Hepatocyte (in vitro differentiated cells): Measurements from ENCODE around the gene TEAD1. TPM values are rescaled to one million over a fixed set of nuclear protein-coding genes. Genes with fewer than 3 reads are reported as not detected.

Experiments
- DNase-seq: peaks from one replicate; pipeline ENCODE4 v3.0.0-alpha.2; 2016; ENCODE audit warnings: low spot score
- H2AFZ ChIP-seq: fragments of 200-600 bp; sonication (generic); 2 replicates; pipeline ENCODE4 v1.6.0; 2016; ENCODE audit warnings: antibody characterized with exemption, mild to moderate bottlenecking
- H3K27ac ChIP-seq: fragments of 200-600 bp; sonication (generic); 2 replicates; pipeline ENCODE4 v1.5.1; 2016; ENCODE audit warnings: mild to moderate bottlenecking
- H3K27me3 ChIP-seq: fragments of 200-600 bp; sonication (generic); 2 replicates; pipeline ENCODE4 v1.6.1; 2016
- H3K36me3 ChIP-seq: fragments of 200-600 bp; sonication (generic); replicated peaks from 2 replicates; pipeline ENCODE4 v1.5.1; 2016; ENCODE audit warnings: low read depth; ENCODE audit not compliant: insufficient read depth
- H3K4me1 ChIP-seq: fragments of 200-600 bp; sonication (generic); 2 replicates; pipeline ENCODE4 v1.5.1; 2016; ENCODE audit warnings: mild to moderate bottlenecking, moderate library complexity; ENCODE audit not compliant: insufficient read depth
- H3K4me2 ChIP-seq: fragments of 200-600 bp; sonication (generic); 2 replicates; pipeline ENCODE4 v1.6.0; 2016
- H3K4me3 ChIP-seq: fragments of 200-600 bp; sonication (generic); 2 replicates; pipeline ENCODE4 v1.5.1; 2016; ENCODE audit warnings: mild to moderate bottlenecking
- H3K79me2 ChIP-seq: fragments of 200-600 bp; sonication (generic); 2 replicates; pipeline ENCODE4 v1.6.0; 2017; ENCODE audit warnings: mild to moderate bottlenecking
- H3K9me2 ChIP-seq: fragments of 200-600 bp; sonication (generic); replicated peaks from 2 replicates; pipeline ENCODE4 v1.6.0; 2017; ENCODE audit warnings: mild to moderate bottlenecking; ENCODE audit not compliant: insufficient read depth
- H3K9me3 ChIP-seq: fragments of 200-600 bp; sonication (generic); 2 replicates; pipeline ENCODE4 v1.5.1; 2016; ENCODE audit warnings: low read depth, mild to moderate bottlenecking
- H4K20me1 ChIP-seq: fragments of 200-600 bp; sonication (generic); 2 replicates; pipeline ENCODE4 v1.6.0; 2016; ENCODE audit warnings: mild to moderate bottlenecking; ENCODE audit not compliant: insufficient read depth, poor library complexity, severe bottlenecking
- CTCF ChIP-seq: fragments of 200-600 bp; sonication (generic); IDR thresholded peaks from 2 replicates; pipeline ENCODE4 v1.5.1; 2016; ENCODE audit warnings: antibody characterized with exemption, mild to moderate bottlenecking; ENCODE audit not compliant: poor library complexity
- EZH2 ChIP-seq: fragments of 200-600 bp; sonication (generic); IDR thresholded peaks from 2 replicates; pipeline ENCODE4 v1.6.1; 2016; ENCODE audit warnings: antibody characterized with exemption, mild to moderate bottlenecking, borderline replicate concordance
- EZH2phosphoT487 ChIP-seq: fragments of 200-600 bp; sonication (generic); IDR thresholded peaks from one replicate; pipeline ENCODE4 v1.6.1; 2018; ENCODE audit warnings: antibody characterized with exemption, mild to moderate bottlenecking, low read depth, moderate library complexity; ENCODE audit not compliant: unreplicated experiment, severe bottlenecking
- WGBS: methylation state at CpG from one replicate; pipeline ENCODE4 v1.1.6; 2016; ENCODE audit warnings: low lambda C conversion rate; ENCODE audit errors: missing lambda C conversion rate; 5-methylcytosine and 5-hydroxymethylcytosine counted together
- polyA plus RNA-seq: library from polyadenylated mRNA; unstranded; fragments of >200 nt; fragmentation: Nextera tagmentation; extraction: Ambion mirVana; gene quantifications from 2 replicates; pipeline ENCODE4 v1.2.1, GENCODE V29; 2016
- total RNA-seq: library from RNA; depleted of rRNA; stranded (reverse); fragments of >200 nt; gene quantifications from 2 replicates; pipeline ENCODE4 v1.2.3, GENCODE V29; 2014

Gene TEAD1
- total and polyA plus RNA-seq, 2 experiments from 2014 or later: 37.2 to 82.2 TPM

GRCh38 chr11:12640355-12640754 is 33.9 kb upstream of the TEAD1 start:
- TF ChIP-seq EZH2 (no peak), CTCF (no peak), EZH2phosphoT487 (no peak)
- no peaks in the 10 kb centered on the region for H3K27me3 ChIP-seq
- no peaks in the 10 kb centered on the region for H3K79me2 ChIP-seq
- DNase-seq: no peak
- H3K36me3 ChIP-seq: no peaks in the 10 kb centered on the region
- no peak overlapping the region for H2AFZ ChIP-seq
- H3K9me3 ChIP-seq: no peaks in the 10 kb centered on the region
- H3K27ac ChIP-seq: no peak overlapping the region
- no peaks in the 10 kb centered on the region for H3K4me1 ChIP-seq
- H4K20me1 ChIP-seq: no peaks in the 10 kb centered on the region
- 35% methylated on average over 1 of the region's 1 CpG for WGBS
- no peaks in the 10 kb centered on the region for H3K9me2 ChIP-seq
- no peak overlapping the region for H3K4me3 ChIP-seq
- no peak overlapping the region for H3K4me2 ChIP-seq

GRCh38 chr11:12640926-12641849 is 33.0 kb upstream of the TEAD1 start:
- no peak for DNase-seq
- no peak overlapping the region for H3K4me3 ChIP-seq
- H3K9me2 ChIP-seq: no peaks in the 10 kb centered on the region
- 94% methylated on average over 3 of the region's 3 CpGs for WGBS
- no peaks in the 10 kb centered on the region for H3K4me1 ChIP-seq
- no peaks in the 10 kb centered on the region for H3K9me3 ChIP-seq
- TF ChIP-seq EZH2: no peak
- TF ChIP-seq CTCF: no peak
- TF ChIP-seq EZH2phosphoT487: no peak
- H3K27ac ChIP-seq: no peak overlapping the region
- no peak overlapping the region for H3K4me2 ChIP-seq
- H3K27me3 ChIP-seq: no peaks in the 10 kb centered on the region
- no peak overlapping the region for H2AFZ ChIP-seq
- H4K20me1 ChIP-seq: no peaks in the 10 kb centered on the region
- H3K36me3 ChIP-seq: no peaks in the 10 kb centered on the region
- H3K79me2 ChIP-seq: no peaks in the 10 kb centered on the region

- Histone ChIP-seq H2AFZ (no peak overlapping the region), H3K4me1 (no peaks in the 10 kb centered on the region), H3K27ac (peak overlapping the region; percentile 0), H4K20me1 (no peaks in the 10 kb centered on the region), H3K9me3 (no peaks in the 10 kb centered on the region), H3K4me3 (no peak overlapping the region), H3K79me2 (no peaks in the 10 kb centered on the region), H3K36me3 (no peaks in the 10 kb centered on the region), H3K4me2 (no peak overlapping the region), H3K27me3 (no peaks in the 10 kb centered on the region), H3K9me2 (no peaks in the 10 kb centered on the region)
- 52% methylated on average over 5 of the region's 5 CpGs for WGBS
- DNase-seq: peak; percentile 15
- no peak for TF ChIP-seq EZH2
- TF ChIP-seq EZH2phosphoT487: no peak
- no peak for TF ChIP-seq CTCF
These were observed 32.2 kb upstream of the TEAD1 start for GRCh38 chr11:12642040-12642439.
